Erythroblast (primary cell): ENCODE results near the gene RAB38.

Experiments used
- GATA1 ChIP-seq: IDR thresholded peaks from 2 replicates; pipeline ENCODE4 v1.6.1; 2011; ENCODE audit warnings: low read depth, mild to moderate bottlenecking, control low read depth, low read length, moderate library complexity
- POLR2A ChIP-seq: IDR thresholded peaks from 2 replicates; pipeline ENCODE4 v1.6.1; 2011; ENCODE audit warnings: mild to moderate bottlenecking, low read length

DNA sequence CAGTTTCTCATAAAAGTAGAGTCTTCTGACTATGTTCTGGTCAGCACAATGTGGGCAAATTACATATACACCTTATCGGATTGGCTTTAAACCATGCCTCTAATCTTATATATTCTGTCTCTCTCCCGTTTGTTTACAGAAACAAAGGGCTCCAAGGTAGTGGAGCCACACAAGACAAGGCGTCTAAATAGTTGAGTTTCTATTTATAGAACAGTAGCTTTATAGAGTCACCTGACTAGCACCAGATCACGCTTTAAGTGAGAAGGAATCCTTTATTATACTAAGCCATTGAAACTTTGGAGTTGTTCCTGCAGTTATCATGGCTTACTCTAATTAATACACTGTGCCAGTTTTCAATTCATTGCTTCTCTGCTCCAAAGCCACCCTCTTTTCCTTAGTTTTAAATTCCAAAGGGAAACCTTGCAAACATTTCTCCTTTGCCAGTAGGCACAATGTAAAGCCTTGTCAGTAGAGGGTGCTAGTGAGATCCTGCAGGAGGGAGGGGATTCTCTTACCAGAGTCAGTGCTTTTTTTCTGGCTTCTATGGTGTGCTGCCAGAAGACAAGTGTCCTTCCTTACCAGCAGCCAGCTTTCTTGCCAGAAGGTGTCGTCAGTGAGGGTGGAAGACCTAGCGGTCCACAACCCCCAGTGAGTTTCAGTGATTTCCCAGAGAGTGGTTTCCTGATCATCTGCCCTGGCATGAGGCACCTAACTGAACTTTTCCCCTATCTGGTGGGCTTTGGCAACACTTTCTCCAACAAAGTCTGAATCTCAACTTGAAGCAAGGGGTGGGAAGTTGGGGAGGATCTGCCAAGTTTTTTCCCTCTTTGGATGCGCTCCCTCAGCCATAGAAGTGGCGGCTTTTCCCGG, 71.7 kb downstream of the RAB38 start:
- TF ChIP-seq POLR2A (no peak), GATA1 (no peak)
